GM18909 (cell line): ENCODE measurements around the gene NPPC.

Experiments
- ATAC-seq: cut with Tn5 transposase; IDR thresholded peaks from one replicate; pipeline ENCODE4 v1.9.1; 2021; ENCODE audit warnings: mild to moderate bottlenecking; ENCODE audit not compliant: unreplicated experiment, poor library complexity

Gene NPPC

GRCh38 chr2:231936491-231936890 is 10.3 kb upstream of the NPPC start:
- ATAC-seq: no peak

GRCh38 chr2:231935815-231936214 is 9.6 kb upstream of the NPPC start:
- no peak for ATAC-seq

- no peak for ATAC-seq
These were observed 9.0 kb upstream of the NPPC start for GRCh38 chr2:231935207-231935524.

- no peak for ATAC-seq
These were observed 8.4 kb upstream of the NPPC start for GRCh38 chr2:231934441-231935206.

GRCh38 chr2:231933916-231934401 is 7.8 kb upstream of the NPPC start:
- ATAC-seq: no peak

GRCh38 chr2:231932985-231933915 is 7.1 kb upstream of the NPPC start:
- no peak for ATAC-seq

- ATAC-seq: no peak
These were observed 6.4 kb upstream of the NPPC start for GRCh38 chr2:231932711-231932970.

- ATAC-seq: no peak
These were observed 5.3 kb upstream of the NPPC start for GRCh38 chr2:231931481-231931915.

GRCh38 chr2:231930593-231931281 is 4.5 kb upstream of the NPPC start:
- no peak for ATAC-seq

GRCh38 chr2:231929961-231930592 is 3.9 kb upstream of the NPPC start:
- no peak for ATAC-seq

GRCh38 chr2:231928901-231929725 is 2.9 kb upstream of the NPPC start:
- no peak for ATAC-seq

- ATAC-seq: no peak
These were observed 2.3 kb upstream of the NPPC start for GRCh38 chr2:231928481-231928880.

- no peak for ATAC-seq
These were observed 1.3 kb upstream of the NPPC start for GRCh38 chr2:231927566-231927890.

- no peak for ATAC-seq
These were observed 767 bp upstream of the NPPC start for GRCh38 chr2:231926761-231927565.

- ATAC-seq: peak; percentile 69
These were observed 655 bp downstream of the NPPC start for GRCh38 chr2:231925303-231926179.

- ATAC-seq: peak; percentile 14
These were observed 1.3 kb downstream of the NPPC start for GRCh38 chr2:231924889-231925275.

GRCh38 chr2:231923951-231924888 is 2.0 kb downstream of the NPPC start:
- ATAC-seq: no peak
